SU-DHL-6 (cell line): ENCODE data around the gene SPATA1.

Source experiments
- CTCF ChIP-seq: fragments of 200-600 bp; sonication (generic); IDR thresholded peaks from one replicate; pipeline ENCODE4 v1.5.1; 2017; ENCODE audit warnings: antibody characterized with exemption, mild to moderate bottlenecking, low read length, moderate library complexity; ENCODE audit not compliant: insufficient read depth, poor library complexity, severe bottlenecking
- EZH2phosphoT487 ChIP-seq: fragments of 200-600 bp; sonication (generic), shearing (Covaris generic); conservative IDR thresholded peaks from 2 replicates; pipeline ENCODE4 v1.6.1; 2018; ENCODE audit warnings: mild to moderate bottlenecking, antibody characterized with exemption, low read length, moderate library complexity, mixed read lengths

GRCh38 chr1:84506729-84507453 is 705 bp downstream of the SPATA1 start:
- TF ChIP-seq CTCF = no peak
- no peak for TF ChIP-seq EZH2phosphoT487
